WTC11 (cell line): ENCODE measurements around the gene COL13A1. TPM values are rescaled to one million over a fixed set of nuclear protein-coding genes. Genes with fewer than 3 reads are reported as not detected.

Experiments used
- ATAC-seq: fragments of 200-7000 bp; cut with Tn5 transposase; 2 replicates; pipeline ENCODE4 v1.10.0; 2021; ENCODE audit warnings: mild to moderate bottlenecking, moderate library complexity
- CTCF ChIA-PET: fragments of 300-600 bp; sonication (Branson Sonifier 250); formaldehyde crosslinking; loops from one replicate; lab custom pipeline; 2021; ENCODE audit warnings: antibody characterized with exemption; lab: Charles Lee
- POLR2A ChIA-PET: fragments of 350-600 bp; sonication (Branson Sonifier 250); formaldehyde crosslinking; loops from one replicate; lab custom pipeline; 2021; ENCODE audit warnings: antibody characterized with exemption; lab: Charles Lee
- DNase-seq: peaks from one replicate; pipeline ENCODE4 v3.0.0; 2021; ENCODE audit warnings: low spot score
- H3K27ac Mint-ChIP-seq: 2 replicates; pipeline ENCODE4 v1.8.0; 2021; ENCODE audit warnings: mixed read lengths
- H3K27me3 Mint-ChIP-seq: 2 replicates; pipeline ENCODE4 v1.8.0; 2021; ENCODE audit warnings: low read depth, mild to moderate bottlenecking, moderate library complexity, mixed read lengths
- H3K36me3 Mint-ChIP-seq: 2 replicates; pipeline ENCODE4 v1.8.0; 2021; ENCODE audit warnings: mixed read lengths
- H3K4me1 Mint-ChIP-seq: 2 replicates; pipeline ENCODE4 v1.8.0; 2022; ENCODE audit warnings: mixed read lengths
- H3K4me3 Mint-ChIP-seq: 2 replicates; pipeline ENCODE4 v1.8.0; 2021; ENCODE audit warnings: mild to moderate bottlenecking, moderate library complexity, mixed read lengths
- H3K9me3 Mint-ChIP-seq: 2 replicates; pipeline ENCODE4 v1.8.0; 2021; ENCODE audit warnings: mixed read lengths
- ATF2 ChIP-seq: sonication (generic); formaldehyde crosslinking; IDR thresholded peaks from 2 replicates; pipeline ENCODE4 v1.8.1; 2022; ENCODE audit warnings: low read depth, missing genetic modification reagents, borderline replicate concordance
- CREB1 ChIP-seq: sonication (generic); formaldehyde crosslinking; IDR thresholded peaks from 2 replicates; pipeline ENCODE4 v1.8.0; 2023; ENCODE audit warnings: mild to moderate bottlenecking, missing genetic modification reagents
- E2F4 ChIP-seq: sonication (generic); formaldehyde crosslinking; IDR thresholded peaks from 2 replicates; pipeline ENCODE4 v1.8.1; 2022; ENCODE audit warnings: low read depth, mild to moderate bottlenecking, moderate library complexity, missing genetic modification reagents, borderline replicate concordance
- ELF4 ChIP-seq: sonication (generic); formaldehyde crosslinking; IDR thresholded peaks from 2 replicates; pipeline ENCODE4 v1.8.1; 2022; ENCODE audit warnings: low read depth, mild to moderate bottlenecking, moderate library complexity, missing genetic modification reagents
- ESRRA ChIP-seq: sonication (generic); formaldehyde crosslinking; IDR thresholded peaks from 2 replicates; pipeline ENCODE4 v1.8.1; 2022; ENCODE audit warnings: mild to moderate bottlenecking, missing genetic modification reagents, borderline replicate concordance
- FOXK1 ChIP-seq: sonication (generic); formaldehyde crosslinking; IDR thresholded peaks from 2 replicates; pipeline ENCODE4 v1.8.0; 2022; ENCODE audit warnings: mild to moderate bottlenecking, moderate library complexity, missing genetic modification reagents
- FOXP4 ChIP-seq: sonication (generic); formaldehyde crosslinking; IDR thresholded peaks from 2 replicates; pipeline ENCODE4 v1.8.0; 2022; ENCODE audit warnings: mild to moderate bottlenecking, missing genetic modification reagents
- GABPB1 ChIP-seq: sonication (generic); formaldehyde crosslinking; IDR thresholded peaks from 2 replicates; pipeline ENCODE4 v1.8.1; 2023; ENCODE audit warnings: mild to moderate bottlenecking, missing genetic modification reagents
- GTF2I ChIP-seq: fragments of 250-450 bp; sonication (Bioruptor Pico); conservative IDR thresholded peaks from 2 replicates; pipeline ENCODE4 v1.4.0; 2021; ENCODE audit warnings: mild to moderate bottlenecking
- JAZF1 ChIP-seq: fragments of 250-450 bp; sonication (Bioruptor Pico); IDR thresholded peaks from 2 replicates; pipeline ENCODE4 v1.9.0; 2021; ENCODE audit warnings: moderate library complexity, mild to moderate bottlenecking, inconsistent platforms
- MAX ChIP-seq: sonication (generic); formaldehyde crosslinking; IDR thresholded peaks from 2 replicates; pipeline ENCODE4 v1.8.0; 2022; ENCODE audit warnings: mild to moderate bottlenecking, missing genetic modification reagents
- MLX ChIP-seq: sonication (generic); formaldehyde crosslinking; IDR thresholded peaks from 2 replicates; pipeline ENCODE4 v1.8.1; 2023; ENCODE audit warnings: mild to moderate bottlenecking, missing genetic modification reagents, moderate library complexity
- NFE2L1 ChIP-seq: sonication (generic); formaldehyde crosslinking; IDR thresholded peaks from 2 replicates; pipeline ENCODE4 v1.8.1; 2023; ENCODE audit warnings: missing genetic modification reagents
- NFYB ChIP-seq: sonication (generic); formaldehyde crosslinking; conservative IDR thresholded peaks from 2 replicates; pipeline ENCODE4 v1.8.0; 2022; ENCODE audit warnings: low read depth, missing genetic modification reagents
- NR2C2 ChIP-seq: sonication (generic); formaldehyde crosslinking; IDR thresholded peaks from 2 replicates; pipeline ENCODE4 v1.8.0; 2022; ENCODE audit warnings: mild to moderate bottlenecking, missing genetic modification reagents
- OVOL2 ChIP-seq: fragments of 250-450 bp; sonication (Bioruptor Pico); IDR thresholded peaks from 2 replicates; pipeline ENCODE4 v1.9.0; 2021; ENCODE audit warnings: mild to moderate bottlenecking, borderline replicate concordance
- SOX15 ChIP-seq: fragments of 250-450 bp; sonication (Bioruptor Pico); IDR thresholded peaks from 2 replicates; pipeline ENCODE4 v1.9.0; 2021; ENCODE audit warnings: mild to moderate bottlenecking
- TCF7 ChIP-seq: sonication (generic); formaldehyde crosslinking; IDR thresholded peaks from 2 replicates; pipeline ENCODE4 v1.8.0; 2022; ENCODE audit warnings: mild to moderate bottlenecking, low read depth, missing genetic modification reagents, moderate library complexity
- ZBTB21 ChIP-seq: sonication (generic); formaldehyde crosslinking; IDR thresholded peaks from 2 replicates; pipeline ENCODE4 v1.8.1; 2023; ENCODE audit warnings: mild to moderate bottlenecking, missing genetic modification reagents, borderline replicate concordance
- ZBTB43 ChIP-seq: sonication (generic); formaldehyde crosslinking; IDR thresholded peaks from 2 replicates; pipeline ENCODE4 v1.8.1; 2023; ENCODE audit warnings: mild to moderate bottlenecking, missing genetic modification reagents
- ZMAT4 ChIP-seq: fragments of 250-450 bp; sonication (Bioruptor Pico); IDR thresholded peaks from 2 replicates; pipeline ENCODE4 v1.9.0; 2021; ENCODE audit warnings: mild to moderate bottlenecking
- ZNF219 ChIP-seq: sonication (generic); formaldehyde crosslinking; IDR thresholded peaks from 2 replicates; pipeline ENCODE4 v1.8.0; 2023; ENCODE audit warnings: missing genetic modification reagents, mild to moderate bottlenecking, borderline replicate concordance
- ZNF423 ChIP-seq: fragments of 250-450 bp; sonication (Bioruptor Pico); IDR thresholded peaks from 2 replicates; pipeline ENCODE4 v2.1.2; 2022; ENCODE audit warnings: mild to moderate bottlenecking, moderate library complexity
- ZNF671 ChIP-seq: fragments of 250-450 bp; sonication (Bioruptor Pico); IDR thresholded peaks from 2 replicates; pipeline ENCODE4 v1.8.0; 2021; ENCODE audit warnings: mild to moderate bottlenecking
- ZSCAN18 ChIP-seq: fragments of 250-450 bp; sonication (Bioruptor Pico); IDR thresholded peaks from 2 replicates; pipeline ENCODE4 v2.1.2; 2022; ENCODE audit warnings: mild to moderate bottlenecking, moderate library complexity
- total RNA-seq: library from RNA; stranded (reverse); gene quantifications from 3 replicates; pipeline ENCODE4 v1.2.3, GENCODE V29; 2021

Gene COL13A1
- total RNA-seq, 1 experiment from 2014 or later = 7.1 TPM

- TF ChIP-seq ZMAT4 (CRISPR knock-in tag) (no peak), ZBTB21 (no peak), ZNF423 (CRISPR knock-in tag) (no peak), SOX15 (CRISPR knock-in tag) (no peak)
Observed at GRCh38 chr10:69848454-69848853, 46.7 kb downstream of the COL13A1 start (continued).

GRCh38 chr10:69849825-69850224 is 48.1 kb downstream of the COL13A1 start:
- no peak overlapping the region; the same call in 1 of the 2 replicates for H3K4me3 Mint-ChIP-seq
- TF ChIP-seq NR2C2 (CRISPR knock-in tag) (no peak), MLX (CRISPR knock-in tag) (no peak), ZNF671 (CRISPR knock-in tag) (no peak), SOX15 (CRISPR knock-in tag) (no peak), E2F4 (no peak), MAX (CRISPR knock-in tag) (no peak), JAZF1 (CRISPR knock-in tag) (no peak), FOXK1 (no peak), ELF4 (no peak), ZNF219 (CRISPR knock-in tag) (no peak), GABPB1 (CRISPR knock-in tag) (no peak), FOXP4 (CRISPR knock-in tag) (no peak), GTF2I (no peak)
- CTCF ChIA-PET = interaction anchor here (1.5 to 2.9 kb wide), 2 partner anchors 23 to 65 kb away, joined by 4 to 9 read pairs; no protein-coding TSS in a partner anchor
- H3K27me3 Mint-ChIP-seq = peaks cover 6% of the 10 kb centered on the region
- DNase-seq (no peak), ATAC-seq (no peak)
- H3K27ac Mint-ChIP-seq = no peak overlapping the region
- H3K9me3 Mint-ChIP-seq = no peaks in the 10 kb centered on the region
- H3K36me3 Mint-ChIP-seq = no peaks in the 10 kb centered on the region
- POLR2A ChIA-PET = no interaction called here
- peaks cover 82% of the 10 kb centered on the region for H3K4me1 Mint-ChIP-seq

GRCh38 chr10:69850440-69850839 is 48.7 kb downstream of the COL13A1 start:
- Mint-ChIP-seq H3K4me1 (peaks cover 76% of the 10 kb centered on the region), H3K36me3 (no peaks in the 10 kb centered on the region), H3K27ac (no peak overlapping the region), H3K9me3 (no peaks in the 10 kb centered on the region), H3K4me3 (no peak overlapping the region), H3K27me3 (peaks cover 6% of the 10 kb centered on the region)
- CTCF ChIA-PET = interaction anchor here (1.3 to 2.9 kb wide), 3 partner anchors 23 to 64 kb away, joined by 3 to 9 read pairs (median 4); partner anchors contain the start of gene COL13A1
- no peak for DNase-seq
- POLR2A ChIA-PET = interaction anchor here (0.8 kb wide), 1 partner anchor 12 kb away, joined by 3 read pairs; no protein-coding TSS in a partner anchor
- no peak for ATAC-seq
- TF ChIP-seq ZBTB43 = no peak
- TF ChIP-seq CREB1 (CRISPR knock-in tag) = no peak
- TF ChIP-seq ZSCAN18 (CRISPR knock-in tag) = no peak
- TF ChIP-seq JAZF1 (CRISPR knock-in tag) = no peak
- TF ChIP-seq OVOL2 (CRISPR knock-in tag) = no peak
- TF ChIP-seq ESRRA = no peak
- TF ChIP-seq NFE2L1 = no peak
- no peak for TF ChIP-seq ZNF219 (CRISPR knock-in tag)
- TF ChIP-seq NFYB (CRISPR knock-in tag) = no peak
- no peak for TF ChIP-seq TCF7 (CRISPR knock-in tag)
- no peak for TF ChIP-seq ATF2 (CRISPR knock-in tag)
